ENCODE results near the gene TBXAS1.

TBXAS1 gene

GRCh38 chr7:139984642-139985539 is 155.8 kb downstream of the TBXAS1 start:
- DNase-seq: no peak

- no peak for DNase-seq
Observed at GRCh38 chr7:139985811-139986210, 156.7 kb downstream of the TBXAS1 start.

GRCh38 chr7:139987691-139988516 is 158.8 kb downstream of the TBXAS1 start:
- DNase-seq: no peak

- no peak for DNase-seq
Observed at GRCh38 chr7:139989366-139990141, 160.5 kb downstream of the TBXAS1 start.

DNA sequence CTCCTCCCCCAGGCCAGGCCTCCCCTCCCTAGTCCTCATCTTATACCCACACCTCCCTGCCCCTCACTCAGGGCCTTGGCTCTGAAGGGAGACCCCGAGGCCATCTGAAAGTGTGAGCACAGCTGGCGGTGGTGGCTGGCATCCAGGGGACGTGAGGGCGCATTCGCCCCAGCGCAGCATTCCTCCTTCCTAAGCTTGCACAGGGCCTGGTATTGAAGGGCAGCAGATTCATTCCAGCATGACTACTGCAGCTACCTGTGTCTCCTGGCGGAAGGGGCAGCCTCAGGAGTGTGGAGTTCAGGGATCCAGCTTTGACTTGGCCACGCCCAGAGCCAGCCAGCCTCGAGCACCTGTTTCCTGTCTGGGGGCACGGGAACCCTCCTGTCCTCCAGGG is 161.1 kb downstream of the TBXAS1 start:
- no peak for DNase-seq

DNA sequence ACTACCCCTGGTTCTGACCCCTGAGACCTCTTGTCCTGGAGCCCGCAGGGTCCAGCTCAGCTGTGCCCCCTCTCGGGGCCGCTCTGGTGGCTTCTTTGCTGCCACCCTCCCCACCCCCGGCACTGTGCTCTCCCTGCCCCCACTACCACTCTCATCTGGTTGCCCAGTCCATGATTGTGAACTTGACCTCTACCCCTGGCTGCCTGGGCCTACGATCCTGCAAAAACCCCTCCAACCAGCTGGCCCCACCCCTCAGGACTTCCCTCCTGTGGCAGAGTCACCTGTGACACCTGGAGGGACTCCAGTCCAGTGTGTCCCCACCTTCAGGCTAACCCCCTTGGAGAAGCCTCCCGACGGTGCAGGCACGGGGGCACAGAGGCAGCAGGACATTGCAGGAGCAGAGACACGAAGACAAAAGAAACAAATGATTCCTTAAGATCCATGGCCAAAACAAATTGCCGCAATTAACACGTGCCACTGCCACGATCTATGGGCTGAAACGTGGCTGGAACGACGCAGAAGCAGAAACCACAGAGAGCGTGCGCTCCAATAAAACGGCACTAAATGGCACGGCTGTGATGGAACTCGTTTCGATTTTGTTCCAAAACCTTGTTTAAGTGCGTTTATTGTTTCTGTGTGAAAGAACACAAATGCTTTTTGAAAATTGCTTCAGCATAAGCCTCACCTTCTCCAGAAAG is 161.7 kb downstream of the TBXAS1 start:
- DNase-seq: no peak

- no peak for DNase-seq
Observed at GRCh38 chr7:139991269-139991666, 162.2 kb downstream of the TBXAS1 start.

- no peak for DNase-seq
Observed at GRCh38 chr7:139991911-139992310, 162.8 kb downstream of the TBXAS1 start.

- DNase-seq: no peak
Observed at GRCh38 chr7:139992353-139993044, 163.4 kb downstream of the TBXAS1 start.

DNA sequence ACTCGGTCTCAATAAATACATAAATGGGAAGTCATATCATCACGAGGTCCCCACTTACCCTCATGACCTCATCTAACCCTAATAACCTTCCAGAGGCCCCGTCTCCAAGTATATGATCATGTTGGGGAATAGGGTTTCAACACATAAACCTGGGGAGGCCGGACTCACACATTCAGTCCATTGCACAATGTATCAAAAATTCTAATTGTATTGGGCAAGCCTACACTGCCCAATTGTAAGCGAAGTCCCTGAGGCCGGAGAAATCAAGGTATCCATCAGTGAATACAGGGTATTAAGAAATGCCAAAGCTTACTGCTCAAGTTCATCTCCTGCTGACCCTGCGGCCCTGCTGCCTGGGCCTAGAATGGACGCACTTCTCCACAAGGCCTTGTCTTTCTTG is 164.1 kb downstream of the TBXAS1 start:
- DNase-seq: no peak

DNA sequence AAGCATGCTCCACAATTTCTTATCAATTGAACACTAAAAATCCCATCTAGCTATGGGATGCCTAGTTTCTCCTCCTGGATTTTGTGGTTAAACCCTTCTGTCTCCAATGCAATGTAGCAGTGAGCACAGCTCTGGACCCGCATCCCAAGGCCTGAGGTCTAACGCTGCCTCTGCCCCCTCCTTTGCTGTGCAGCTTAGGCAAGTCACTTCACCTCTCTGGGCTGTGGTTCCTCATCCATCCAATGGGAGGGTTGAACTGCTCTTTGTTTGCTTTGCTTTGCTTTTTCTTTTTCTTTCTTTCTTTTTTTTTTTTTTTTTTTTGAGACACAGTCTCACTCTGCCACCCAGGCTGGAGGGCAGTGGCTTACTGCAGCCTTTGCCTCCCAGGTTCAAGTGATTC is 164.5 kb downstream of the TBXAS1 start:
- DNase-seq: no peak

DNA sequence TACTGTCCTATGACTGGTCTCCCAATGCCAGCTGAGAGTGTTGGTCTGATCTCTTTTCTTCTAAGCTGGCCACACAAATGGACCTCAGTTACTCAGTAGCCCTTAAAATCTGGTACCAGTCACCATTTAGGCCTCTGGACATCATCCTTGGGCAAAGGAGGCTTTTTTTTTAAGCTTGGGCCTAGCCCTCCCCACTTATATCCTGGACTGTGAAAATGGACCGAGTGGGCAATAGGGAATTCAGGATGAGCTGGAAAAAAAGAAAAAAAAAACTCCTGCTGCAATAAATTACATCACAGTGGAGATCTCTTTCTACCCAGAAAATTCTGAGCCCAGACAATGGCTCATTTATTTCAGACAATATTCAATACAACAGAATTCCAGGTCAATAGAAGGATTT is 165.3 kb downstream of the TBXAS1 start:
- DNase-seq: no peak

DNA sequence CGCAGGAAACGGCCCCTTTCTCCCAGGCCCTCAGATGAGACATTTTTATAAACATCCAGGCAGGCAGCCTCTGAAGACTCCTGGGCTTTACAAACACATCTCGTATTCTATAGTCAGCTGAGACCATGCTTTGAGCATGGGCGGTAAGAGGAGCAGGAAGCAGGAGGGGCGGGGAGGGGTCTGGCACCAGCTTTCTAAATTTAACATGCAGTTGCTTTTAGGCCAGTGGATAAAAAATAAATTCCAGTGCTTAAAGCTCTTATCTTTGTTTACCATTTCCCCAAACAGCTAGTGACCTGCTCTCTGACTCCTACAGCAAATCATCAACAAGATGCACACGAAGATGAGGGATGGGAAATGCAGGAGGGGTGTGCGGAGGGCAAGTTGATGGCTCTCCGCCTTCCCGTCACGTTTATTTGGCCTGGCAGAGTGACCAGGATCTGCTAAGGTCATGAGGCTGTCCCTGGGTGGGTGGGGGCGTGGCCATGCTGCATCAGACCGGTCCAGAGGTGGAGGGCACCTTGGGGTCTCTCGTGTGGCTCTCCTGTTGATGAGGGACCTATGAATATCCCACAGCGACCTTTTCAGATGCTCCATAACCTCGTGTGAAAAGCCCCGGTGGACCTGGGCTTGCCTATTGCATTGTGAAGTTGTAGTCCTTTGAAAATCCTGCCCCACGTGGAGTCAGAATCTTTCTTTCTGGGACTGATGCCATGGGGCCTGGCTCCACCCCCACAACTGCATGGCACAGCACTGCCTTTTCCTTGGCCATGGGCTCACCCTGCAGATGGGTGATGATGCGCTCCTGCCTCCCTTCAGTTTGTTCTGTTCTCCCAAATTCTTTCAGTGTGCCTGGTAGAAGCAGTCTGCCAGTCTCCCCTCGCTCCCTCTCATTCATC is 166.2 kb downstream of the TBXAS1 start:
- no peak for DNase-seq

DNA sequence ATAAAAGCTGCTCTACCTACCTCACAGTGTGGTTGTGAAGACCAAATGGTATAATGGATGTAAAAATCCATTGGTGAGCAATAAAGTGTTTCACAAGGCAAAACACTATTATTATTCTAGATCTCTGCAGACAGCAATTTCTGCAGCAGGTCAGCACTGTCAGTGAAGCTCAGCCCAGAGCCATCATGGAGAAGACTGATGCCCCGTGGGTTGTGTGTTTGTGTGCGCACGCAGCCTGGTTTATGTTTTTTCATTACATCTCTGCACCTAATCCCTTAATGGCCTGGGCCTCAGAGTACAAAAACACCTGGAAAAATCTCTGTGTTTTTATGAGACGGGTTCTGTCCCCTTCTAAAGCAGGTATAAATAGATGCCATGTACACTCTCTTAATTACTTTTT is 169.5 kb downstream of the TBXAS1 start:
- DNase-seq: no peak

DNA sequence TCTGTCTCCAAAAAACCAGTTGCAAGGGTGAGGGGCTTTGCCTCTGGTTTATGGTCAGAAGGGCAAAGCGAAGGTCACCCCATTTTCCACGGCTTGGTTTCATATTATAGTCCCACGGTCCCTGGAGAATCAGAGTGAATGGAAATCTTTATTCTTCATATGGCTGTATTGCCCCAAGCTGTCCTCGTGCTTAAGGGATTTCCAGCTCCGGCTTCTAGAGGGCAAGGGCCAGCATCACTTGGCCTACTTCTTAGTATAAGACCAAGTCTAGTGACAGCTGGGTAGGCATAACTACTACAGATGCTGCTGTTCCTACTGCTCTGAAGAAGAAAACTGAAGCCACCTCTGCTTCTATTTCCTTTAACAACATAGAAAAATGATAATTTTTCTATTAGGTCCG is 170.5 kb downstream of the TBXAS1 start:
- DNase-seq: no peak

GRCh38 chr7:140000666-140001268 is 171.7 kb downstream of the TBXAS1 start:
- DNase-seq: no peak

- no peak for DNase-seq
Observed at GRCh38 chr7:140003913-140004382, 174.9 kb downstream of the TBXAS1 start.

DNA sequence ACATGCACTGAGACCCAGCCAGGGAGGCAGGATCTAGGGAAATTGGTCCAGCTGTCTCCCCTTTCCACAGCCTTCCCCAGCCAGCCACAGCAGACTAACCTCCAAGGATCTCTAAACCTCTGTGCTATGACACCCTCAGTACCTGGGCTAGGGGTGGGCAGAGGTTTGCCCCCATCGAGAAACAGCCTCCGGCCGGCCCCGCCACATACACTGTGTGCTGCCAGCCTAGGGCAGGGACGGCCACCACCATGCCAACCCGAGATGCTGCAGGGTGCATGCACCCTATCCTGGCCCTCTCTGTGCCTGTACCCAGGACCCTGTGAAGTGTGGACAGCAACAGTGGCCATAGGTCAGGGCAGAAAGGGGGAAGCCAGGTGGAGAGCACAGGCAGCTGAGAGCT is 175.6 kb downstream of the TBXAS1 start:
- no peak for DNase-seq

DNA sequence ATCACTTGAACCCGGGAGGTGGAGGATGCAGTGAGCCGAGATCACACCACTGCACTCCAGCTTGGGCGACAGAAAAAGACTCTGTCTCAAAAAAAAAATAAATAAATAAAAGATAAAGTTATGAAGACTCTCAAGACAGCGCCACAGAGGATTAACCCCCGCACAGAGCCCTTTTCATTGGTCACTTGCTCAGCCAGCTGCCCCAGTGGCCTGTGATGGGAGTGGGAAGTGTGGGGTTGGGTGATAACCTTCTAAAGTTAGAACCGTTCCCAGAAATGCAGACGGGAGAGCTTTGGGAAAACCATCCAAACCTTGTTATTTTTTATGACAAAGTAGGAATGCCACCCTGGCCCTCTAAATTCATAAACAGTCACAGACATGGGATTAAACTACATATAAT is 176.3 kb downstream of the TBXAS1 start:
- DNase-seq: no peak

Data from effector CD4-positive, alpha-beta T cell (primary cell).